Measurements from ENCODE around the gene SCN10A.
A peak's percentile ranks its signal among the peaks of the same experiment; 100 is the strongest.

SCN10A gene

DNA sequence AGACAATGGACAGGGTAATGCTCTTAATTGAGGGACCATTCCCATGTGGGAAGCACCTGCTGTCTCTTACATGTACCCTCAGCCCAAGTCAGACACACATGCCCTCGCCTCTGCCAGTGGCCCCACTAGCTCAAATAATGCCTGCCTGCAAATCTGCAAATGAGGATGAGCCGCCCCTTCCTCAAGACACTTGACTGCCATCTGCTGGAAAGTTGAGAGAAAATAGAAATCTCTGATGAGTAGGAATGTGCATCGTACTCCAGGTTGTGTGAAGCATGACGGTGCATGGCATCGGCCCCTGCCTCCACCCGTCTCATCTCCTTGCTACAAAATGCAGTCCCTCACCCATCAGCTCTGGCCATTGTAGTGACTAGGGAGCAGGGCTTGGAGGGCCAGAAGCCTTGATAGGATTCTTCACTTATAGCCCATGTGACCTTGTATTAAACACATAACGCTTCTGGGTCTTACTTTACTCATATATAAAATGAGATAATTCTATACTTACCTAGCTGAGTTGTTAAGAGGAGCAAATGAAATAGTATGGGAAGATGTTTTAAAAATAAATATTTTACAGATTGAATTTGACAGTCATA, 160.2 kb downstream of the SCN10A start:
- DNase-seq: no peak
- intact Hi-C loops (cut with DNase I): loop anchor here (1.0 kb wide), 1 partner anchor 135 kb away; no protein-coding TSS in a partner anchor

DNA sequence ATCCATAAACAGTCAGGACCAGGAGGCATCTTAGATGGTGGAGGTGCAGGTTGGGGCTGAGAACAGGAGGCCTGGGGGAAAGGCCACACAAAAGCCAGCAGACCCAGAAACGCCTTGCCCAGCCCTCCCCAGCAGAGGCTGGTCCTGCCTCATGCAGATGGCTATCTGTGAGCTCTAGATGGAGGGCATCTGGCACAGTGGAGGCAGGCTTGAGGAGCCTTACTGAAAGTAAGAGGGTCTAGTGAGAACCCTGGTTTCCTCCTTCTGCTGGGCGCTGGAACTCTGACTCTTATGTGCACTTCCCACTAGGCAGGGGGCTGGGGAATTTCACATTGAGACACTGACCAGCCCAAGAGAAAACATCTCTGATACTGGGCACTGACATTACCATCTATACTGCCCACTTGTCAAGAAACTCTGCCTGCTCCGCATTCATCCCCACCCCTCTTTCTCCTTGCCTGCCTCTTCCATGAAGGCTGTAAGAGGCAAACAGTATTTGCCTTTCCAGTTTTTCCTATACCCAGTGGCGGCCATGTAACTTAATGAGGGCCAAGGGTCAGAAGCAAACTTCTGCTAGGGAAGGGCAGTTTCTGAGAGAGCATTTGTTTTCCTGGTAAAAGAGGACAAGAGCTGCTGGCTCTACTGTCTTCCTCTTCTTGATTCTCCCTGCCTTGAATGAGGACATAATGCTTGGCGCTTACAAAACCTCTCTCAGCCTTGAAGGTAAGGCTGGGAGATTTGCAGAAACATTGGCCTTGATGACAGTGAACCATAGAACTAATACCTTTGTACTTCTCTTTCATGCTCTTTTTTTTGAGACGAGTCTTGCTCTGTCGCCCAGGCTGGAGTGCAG, 162.1 kb downstream of the SCN10A start:
- no peak for DNase-seq
- intact Hi-C loops (cut with DNase I): no loop called here

DNA sequence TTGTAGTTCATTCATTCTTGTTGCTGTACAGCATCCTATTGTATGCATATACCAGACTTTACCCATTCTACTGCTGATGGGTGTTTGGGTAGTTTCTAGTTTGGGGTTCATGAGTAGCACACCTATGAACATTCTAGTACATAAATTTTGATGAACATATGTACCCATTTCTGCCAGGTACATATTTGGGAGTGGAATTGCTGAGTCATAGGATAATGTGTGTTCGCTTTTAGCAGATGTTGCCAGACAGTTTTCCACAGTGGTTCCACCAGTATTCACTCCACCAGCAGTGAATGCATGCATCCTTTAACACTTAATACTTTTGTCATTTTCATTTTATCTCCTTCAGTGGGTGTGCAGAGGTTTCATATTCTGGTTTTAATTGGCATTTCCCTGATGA, 163.1 kb downstream of the SCN10A start:
- intact Hi-C loops (cut with DNase I): no loop called here

GRCh38 chr3:38651153-38651789, 164.7 kb downstream of the SCN10A start:
- peak in 5 of 10 donors; percentile 45 to 68 (median 54) for DNase-seq
- intact Hi-C loops (cut with DNase I): loop anchor here (2.0 kb wide), 1 partner anchor 154 kb away; the partner anchor contains the start of gene EXOG

More for the DNA sequence above, 163.1 kb downstream of the SCN10A start:
- no peak for DNase-seq

DNA sequence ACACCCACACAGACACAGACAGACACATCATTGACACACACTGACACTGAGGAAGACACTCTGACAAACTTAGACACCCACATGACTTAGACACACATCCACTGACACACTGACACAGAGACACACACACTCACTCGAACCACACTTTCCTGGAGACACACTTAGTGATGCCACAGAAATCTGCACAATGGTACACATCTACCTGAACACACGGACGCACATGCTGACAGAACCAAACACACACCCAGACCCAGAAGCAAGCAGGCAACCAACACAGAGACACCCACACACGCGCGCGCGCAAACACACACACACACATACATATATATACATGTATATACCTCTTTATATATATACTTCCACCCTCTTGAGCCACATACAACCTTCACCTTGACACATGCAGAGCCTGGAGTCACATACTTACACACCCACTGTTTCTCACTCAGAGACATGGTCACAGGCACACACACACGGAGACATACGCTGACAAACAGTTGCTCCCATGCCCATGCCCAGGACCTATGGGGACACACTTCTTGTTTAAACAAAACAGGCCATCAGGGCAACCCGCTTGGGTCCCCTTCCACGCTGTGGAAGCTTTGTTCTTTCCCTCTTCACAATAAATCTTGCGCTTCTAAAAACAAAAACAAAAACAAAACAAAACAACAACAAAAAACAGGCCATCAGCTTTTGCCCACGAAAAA, 165.6 kb downstream of the SCN10A start:
- no peak for DNase-seq
- intact Hi-C loops (cut with DNase I): loop anchor here (1.0 to 2.0 kb wide), 2 partner anchors 129 to 154 kb away; partner anchors contain the start of gene EXOG

GRCh38 chr3:38649500-38650247, 166.3 kb downstream of the SCN10A start, which contains the start of gene SCN5A:
SCN5A (minus strand) TSS chr3:38649687; CDS start chr3:38633307, 16,380 bp downstream.
- intact Hi-C loops (cut with DNase I): loop anchor here (1.0 to 2.0 kb wide), 2 partner anchors 128 to 153 kb away; partner anchors contain the start of gene EXOG
- DNase-seq: peak in 1 of 10 donors; percentile 46

DNA sequence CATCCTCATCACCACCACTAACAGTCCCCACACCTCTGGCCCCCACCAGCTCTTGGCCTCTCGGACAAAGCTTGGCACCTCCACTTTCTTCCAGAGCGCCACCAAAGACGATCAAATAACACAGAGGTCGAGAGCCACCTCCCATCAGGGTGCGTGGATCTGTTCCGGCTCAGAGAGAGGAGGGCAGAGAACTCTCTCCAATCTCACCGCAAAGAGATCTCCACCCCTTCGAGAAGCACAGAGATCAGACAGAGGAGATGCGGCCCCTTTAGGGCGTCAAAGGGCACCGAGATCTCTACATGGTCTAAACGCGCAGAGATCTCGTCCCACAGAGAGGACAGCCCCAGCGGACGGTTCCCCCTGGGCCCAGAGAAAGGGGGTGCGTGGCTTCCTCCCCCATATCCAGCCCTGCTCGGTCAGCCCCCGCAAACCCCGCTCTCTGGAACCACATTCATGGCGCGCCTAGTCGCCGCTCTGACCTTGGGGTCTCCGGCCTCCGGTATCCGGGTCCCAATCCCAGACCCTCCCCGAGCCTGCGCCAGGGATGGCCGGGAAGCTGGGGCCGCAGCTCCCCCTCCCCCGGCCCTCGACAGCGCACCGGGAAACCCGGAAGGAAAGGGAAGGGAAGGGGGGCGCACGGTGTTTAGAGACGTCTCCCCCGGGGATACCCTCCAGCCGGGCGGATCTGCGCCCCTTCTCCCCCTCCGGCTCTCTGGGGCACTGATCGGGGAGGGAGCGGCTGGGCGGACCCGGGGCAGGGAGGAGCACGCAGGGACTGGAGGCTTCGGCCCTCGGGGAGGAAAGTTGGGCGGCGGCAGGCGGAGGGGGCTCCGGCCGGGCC, 167.1 kb downstream of the SCN10A start:
- intact Hi-C loops (cut with DNase I): no loop called here
- peak in 1 of 10 donors; percentile 57 for DNase-seq

DNA sequence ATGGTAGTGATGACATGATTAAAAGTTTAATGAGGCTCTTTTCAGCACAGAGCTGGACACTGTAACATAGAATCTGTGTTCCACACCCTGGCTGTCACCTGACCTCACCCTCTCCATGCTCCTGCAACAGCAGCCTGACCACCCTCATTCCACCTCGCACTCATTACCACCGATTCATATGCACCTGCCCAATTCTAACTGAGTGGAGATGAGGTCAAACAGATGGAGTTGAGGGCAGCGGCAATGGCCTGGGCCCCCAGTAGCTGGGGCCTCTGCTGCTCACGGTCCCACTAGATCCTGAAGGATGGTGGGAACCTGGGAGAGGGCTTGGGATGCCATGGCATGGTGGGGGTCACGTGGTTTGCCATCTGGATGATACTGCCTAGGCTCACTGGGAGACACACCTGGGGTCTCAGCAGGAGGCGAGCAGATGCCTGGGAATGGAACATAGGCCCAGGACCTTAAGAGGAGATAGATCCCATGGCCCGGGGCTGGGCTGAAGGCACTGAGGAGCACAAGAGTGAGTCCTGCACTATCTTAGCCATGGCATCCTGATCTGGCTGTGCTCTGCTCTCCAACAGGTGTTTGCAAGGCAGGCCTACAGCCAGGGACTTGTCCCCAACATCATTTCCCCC, 167.9 kb downstream of the SCN10A start:
- peak in 1 of 10 donors; percentile 53 for DNase-seq
- intact Hi-C loops (cut with DNase I): no loop called here

DNA sequence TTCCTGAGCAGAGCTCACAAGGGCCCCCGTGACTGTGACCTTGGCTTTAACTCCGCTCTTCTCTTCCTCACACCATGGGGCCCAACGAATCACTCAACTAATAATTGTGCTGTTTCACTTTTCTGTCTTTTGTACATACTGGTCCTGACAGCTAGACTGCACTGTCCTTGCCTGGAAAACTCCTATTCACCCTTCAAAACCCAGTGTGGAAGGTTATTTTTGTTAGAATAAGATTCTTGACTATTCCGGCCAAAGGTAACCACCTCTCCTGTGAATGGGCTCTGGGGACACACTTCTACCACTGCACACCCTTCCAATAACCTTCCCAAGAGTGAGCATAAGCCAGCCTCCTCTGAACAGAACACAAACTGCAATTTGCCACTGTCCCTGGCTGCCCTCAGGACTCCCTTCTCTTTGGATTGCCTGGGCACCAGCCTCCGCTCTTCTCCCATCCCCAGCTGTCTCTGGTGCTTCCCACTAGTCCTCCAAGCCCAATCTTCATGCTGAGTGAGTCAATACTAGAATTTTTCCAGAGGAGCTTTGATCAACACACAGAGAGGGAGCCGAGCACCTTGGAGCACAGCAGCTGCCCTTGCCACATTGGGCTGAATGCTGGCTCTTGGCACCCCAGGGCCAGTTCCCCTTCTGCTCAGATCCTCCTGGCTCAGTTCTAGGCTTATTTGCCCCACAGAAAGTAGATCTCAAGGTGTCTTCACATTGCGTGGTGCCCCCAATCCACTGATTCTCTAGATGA, 168.6 kb downstream of the SCN10A start:
- intact Hi-C loops (cut with DNase I): no loop called here

More for the DNA sequence above, 168.6 kb downstream of the SCN10A start:
- no peak for DNase-seq

Measured in posterior cingulate gyrus (tissue), 11 donors.